HG02973 (cell line): ENCODE measurements around the gene TUBGCP2.
A peak's percentile ranks its signal among the peaks of the same experiment; 100 is the strongest.
"Not testable (repeated sequence)": the region's sequence is repeated elsewhere in the genome, so short reads cannot be mapped to it uniquely, and the experiment has no call there.

ENCODE experiments used
- ATAC-seq: cut with Tn5 transposase; IDR thresholded peaks from one replicate; pipeline ENCODE4 v1.9.1; 2021; ENCODE audit warnings: moderate library complexity; ENCODE audit not compliant: unreplicated experiment

Gene TUBGCP2

GRCh38 chr10:133325440-133326222, 17.0 kb upstream of the TUBGCP2 start:
- ATAC-seq = no peak

- ATAC-seq = no peak
Observed at GRCh38 chr10:133324857-133325260, 16.2 kb upstream of the TUBGCP2 start.

- ATAC-seq = no peak
Observed at GRCh38 chr10:133324198-133324792, 15.6 kb upstream of the TUBGCP2 start.

GRCh38 chr10:133322064-133322709, 13.5 kb upstream of the TUBGCP2 start:
- not testable (repeated sequence) for ATAC-seq

GRCh38 chr10:133320852-133321422, 12.3 kb upstream of the TUBGCP2 start:
- not testable (repeated sequence) for ATAC-seq

- ATAC-seq = peak; percentile 73
Observed at GRCh38 chr10:133318494-133319127, 9.9 kb upstream of the TUBGCP2 start.

GRCh38 chr10:133316732-133317131, 8.1 kb upstream of the TUBGCP2 start:
- no peak for ATAC-seq

- ATAC-seq = no peak
Observed at GRCh38 chr10:133316266-133316665, 7.6 kb upstream of the TUBGCP2 start.

- no peak for ATAC-seq
Observed at GRCh38 chr10:133315847-133316246, 7.2 kb upstream of the TUBGCP2 start.

GRCh38 chr10:133314911-133315310, 6.2 kb upstream of the TUBGCP2 start:
- no peak for ATAC-seq

GRCh38 chr10:133313192-133313591, 4.5 kb upstream of the TUBGCP2 start:
- no peak for ATAC-seq

GRCh38 chr10:133312769-133313145, 4.1 kb upstream of the TUBGCP2 start:
- ATAC-seq = no peak

GRCh38 chr10:133312016-133312768, 3.5 kb upstream of the TUBGCP2 start:
- ATAC-seq = no peak

GRCh38 chr10:133311570-133311969, 2.9 kb upstream of the TUBGCP2 start:
- no peak for ATAC-seq

GRCh38 chr10:133310789-133311188, 2.1 kb upstream of the TUBGCP2 start:
- ATAC-seq = no peak

GRCh38 chr10:133310399-133310755, 1.7 kb upstream of the TUBGCP2 start:
- ATAC-seq = no peak

GRCh38 chr10:133309720-133310398, 1.2 kb upstream of the TUBGCP2 start:
- ATAC-seq = no peak

- ATAC-seq = peak; percentile 62
Observed at GRCh38 chr10:133309100-133309719, 538 bp upstream of the TUBGCP2 start.

- ATAC-seq = peak; percentile 52
Observed at GRCh38 chr10:133307776-133308420, 774 bp downstream of the TUBGCP2 start.
